ENCODE results near the gene SLC36A3. TPM values are rescaled to one million over a fixed set of nuclear protein-coding genes. Genes with fewer than 3 reads are reported as not detected.
"Not testable (repeated sequence)": the region's sequence is repeated elsewhere in the genome, so short reads cannot be mapped to it uniquely, and the experiment has no call there.

SLC36A3 gene
- polyA plus RNA-seq, 4 donors = not detected

DNA sequence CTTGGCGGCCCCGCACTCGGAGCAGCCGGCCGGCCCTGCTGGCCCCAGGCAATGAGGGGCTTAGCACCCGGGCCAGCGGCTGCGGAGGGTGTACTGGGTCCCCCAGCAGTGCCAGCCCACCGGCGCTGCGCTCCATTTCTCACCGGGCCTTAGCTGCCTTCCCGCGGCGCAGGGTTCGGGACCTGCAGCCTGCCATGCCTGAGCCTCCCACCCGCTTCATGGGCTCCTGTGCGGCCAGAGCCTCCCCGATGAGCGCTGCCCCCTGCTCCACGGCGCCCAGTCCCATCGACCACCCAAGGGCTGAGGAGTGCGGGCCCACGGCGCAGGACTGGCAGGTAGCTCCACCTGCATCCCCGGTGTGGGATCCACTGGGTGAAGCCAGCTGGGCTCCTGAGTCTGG, 5.7 kb upstream of the SLC36A3 start:
- not testable (repeated sequence) for DNase-seq (ENCODE audit: low read depth in 4 of 4, low spot score in 3 of 4)

DNA sequence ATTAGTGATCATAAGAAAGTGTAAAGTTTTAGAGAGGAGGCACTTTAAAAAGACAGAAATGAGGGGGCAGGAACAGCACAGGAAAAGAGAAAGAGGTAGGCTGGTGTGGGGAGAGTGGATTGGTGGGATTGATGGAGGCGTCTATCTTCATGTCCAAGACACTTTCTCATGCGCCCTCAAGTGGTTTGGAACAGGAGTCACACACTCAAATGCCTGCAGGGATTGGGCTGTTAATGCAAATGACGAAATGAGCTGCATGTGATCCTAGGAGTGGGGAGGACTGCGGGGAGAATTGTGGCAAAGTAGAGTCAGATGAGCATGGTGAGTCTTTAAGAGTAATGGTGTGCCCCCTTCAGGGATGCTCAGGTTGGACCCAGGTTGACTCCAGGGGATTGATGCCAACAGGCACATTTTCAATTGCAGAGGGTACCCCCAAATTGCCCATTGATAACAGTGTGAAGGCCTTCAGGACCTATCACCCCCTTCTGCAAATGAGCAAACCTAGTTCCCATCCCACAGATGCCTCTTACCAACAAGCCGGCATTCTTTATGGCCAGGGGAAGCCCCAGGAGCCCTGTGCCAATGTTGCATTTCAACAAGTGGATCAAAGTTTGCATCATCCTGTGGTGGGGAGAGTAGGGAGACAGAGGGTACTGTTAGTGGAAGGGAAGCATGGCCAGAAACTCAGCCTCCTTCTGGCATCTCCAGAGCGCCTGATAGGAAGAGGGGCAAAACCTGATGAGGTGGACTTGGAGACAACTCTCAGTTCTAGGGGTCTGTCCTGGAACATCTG, 5.3 kb downstream of the SLC36A3 start:
- no peak for DNase-seq (ENCODE audit: low read depth in 4 of 4, low spot score in 3 of 4)

DNA sequence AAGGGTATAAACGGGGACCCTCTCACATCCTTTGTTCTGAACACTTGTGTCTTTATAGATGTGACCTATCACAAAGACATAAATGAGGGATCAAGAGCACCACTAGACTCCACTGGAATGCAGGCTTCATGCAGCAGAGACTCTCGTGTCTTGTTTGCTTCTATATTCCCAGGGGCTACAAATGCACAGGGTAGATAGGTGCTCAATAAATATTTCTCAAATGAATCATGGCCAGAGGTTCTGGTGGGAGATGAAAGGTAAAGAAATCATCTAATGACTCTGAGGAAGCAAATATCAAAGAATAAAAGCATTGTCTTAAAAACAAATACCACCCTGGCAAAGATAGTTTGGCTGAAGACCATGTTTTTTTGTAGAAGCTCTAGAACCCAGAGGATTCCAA, 6.6 kb downstream of the SLC36A3 start:
- DNase-seq (ENCODE audit: low read depth in 4 of 4, low spot score in 3 of 4) = no peak

DNA sequence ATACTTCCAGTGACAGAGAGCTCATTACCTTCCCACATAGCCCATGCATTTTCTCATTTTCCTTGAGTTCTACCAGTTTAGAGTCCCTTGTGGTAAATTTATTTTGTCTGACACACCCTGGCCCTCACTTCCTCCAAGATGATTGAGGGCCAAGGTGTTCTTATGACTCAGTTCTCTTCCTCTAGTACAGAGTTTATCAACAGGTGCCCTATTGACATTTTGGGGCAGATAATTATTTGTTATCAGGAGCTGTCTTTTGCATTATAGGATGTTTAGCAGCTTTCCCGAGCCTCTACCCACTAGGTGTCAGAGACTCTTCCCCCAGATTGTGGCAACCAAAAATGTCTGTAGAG, 7.1 kb downstream of the SLC36A3 start:
- no peak for DNase-seq (ENCODE audit: low read depth in 4 of 4, low spot score in 3 of 4)

DNA sequence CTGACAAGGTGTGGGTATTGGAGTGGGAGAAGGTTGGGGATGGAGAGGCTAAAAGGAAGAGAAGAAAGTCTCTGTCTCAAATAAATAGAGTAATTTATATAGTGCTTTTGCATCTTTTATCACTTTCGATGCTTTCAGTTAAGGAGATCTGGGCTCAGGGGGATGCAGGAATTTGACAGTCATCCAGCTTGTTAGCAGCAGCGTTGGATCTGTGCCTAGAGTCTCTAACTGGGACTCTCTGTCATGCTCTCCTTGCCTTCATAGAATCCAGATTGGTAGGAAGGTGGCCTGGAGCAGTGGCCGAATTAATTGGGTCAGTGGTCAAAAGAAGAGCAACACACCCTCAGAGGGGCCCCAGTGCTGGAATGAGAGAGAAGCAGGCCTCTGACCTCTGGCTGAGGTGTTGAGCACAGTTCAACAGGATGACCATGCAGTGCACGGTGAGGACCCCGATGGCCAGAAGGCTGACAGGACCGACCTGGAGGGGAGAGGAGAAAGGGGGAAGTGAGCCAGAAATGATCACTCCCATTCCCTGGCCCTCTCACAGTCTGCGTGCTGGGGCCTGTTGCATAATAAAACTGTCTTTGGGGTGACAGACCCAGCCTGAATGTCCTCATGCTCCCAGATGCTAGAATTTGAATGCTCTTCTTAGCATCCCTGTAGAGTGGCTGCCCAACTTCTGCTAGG, 7.6 kb downstream of the SLC36A3 start:
- DNase-seq (ENCODE audit: low read depth in 4 of 4, low spot score in 3 of 4) = no peak

DNA sequence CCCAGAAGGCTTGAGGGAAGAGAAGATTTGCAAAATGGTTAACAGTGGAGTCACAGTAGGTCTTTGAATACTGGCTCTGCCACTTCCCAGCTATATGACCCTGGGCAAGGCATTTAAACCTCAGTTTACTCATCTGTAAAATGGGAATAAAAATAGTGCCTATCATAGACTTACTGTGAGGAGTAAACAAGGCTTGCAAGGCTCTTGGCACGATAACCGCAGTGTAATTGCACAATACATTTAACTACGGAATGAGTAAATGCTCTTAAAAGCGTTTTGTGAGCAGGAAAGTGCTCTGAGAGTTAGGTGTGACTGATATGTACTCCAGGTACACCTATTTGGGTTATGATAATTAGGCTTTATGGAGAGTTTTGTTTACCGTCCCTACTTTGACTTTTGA, 8.4 kb downstream of the SLC36A3 start:
- DNase-seq (ENCODE audit: low read depth in 4 of 4, low spot score in 3 of 4) = no peak

DNA sequence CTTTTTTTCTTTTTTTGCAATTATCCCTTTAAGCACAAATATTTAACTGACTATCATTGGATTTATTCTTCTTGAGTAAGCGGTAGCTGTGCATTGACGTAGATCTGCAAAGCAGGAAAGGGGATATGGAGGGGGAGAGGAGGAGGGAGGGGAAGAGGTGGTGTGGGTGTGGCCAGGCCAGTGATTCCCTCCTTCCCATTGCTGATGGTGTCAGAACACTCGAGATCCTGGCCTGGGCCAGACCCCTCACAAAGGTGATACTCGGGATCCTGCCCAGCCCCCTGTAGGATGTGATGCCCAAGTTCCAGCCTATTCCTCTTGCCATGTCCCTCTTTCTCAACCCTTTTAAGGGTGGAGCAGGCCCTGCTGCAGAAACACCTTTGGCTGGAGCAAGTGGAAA, 9.9 kb downstream of the SLC36A3 start:
- no peak for DNase-seq (ENCODE audit: low read depth in 4 of 4, low spot score in 3 of 4)

DNA sequence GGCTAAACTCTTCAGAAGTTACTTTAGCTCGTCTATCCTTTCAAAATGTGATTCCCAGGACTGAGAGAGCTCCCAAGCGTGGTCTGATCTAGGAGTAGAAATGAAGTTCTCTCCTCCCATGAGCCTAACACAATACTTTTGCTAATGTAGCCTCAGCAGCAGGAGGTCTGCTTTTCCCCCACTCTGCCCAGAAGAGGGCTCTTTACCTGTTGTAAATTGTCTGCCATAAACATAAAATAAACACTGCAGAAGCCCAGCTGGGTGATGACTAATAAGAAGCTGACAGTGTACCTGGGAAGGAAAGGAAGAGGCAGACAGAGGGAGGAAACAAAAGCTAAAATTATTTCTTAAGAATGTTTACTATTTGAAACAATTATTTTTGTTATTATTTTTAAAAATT, 15.4 kb downstream of the SLC36A3 start:
- no peak for DNase-seq (ENCODE audit: low read depth in 4 of 4, low spot score in 3 of 4)

DNA sequence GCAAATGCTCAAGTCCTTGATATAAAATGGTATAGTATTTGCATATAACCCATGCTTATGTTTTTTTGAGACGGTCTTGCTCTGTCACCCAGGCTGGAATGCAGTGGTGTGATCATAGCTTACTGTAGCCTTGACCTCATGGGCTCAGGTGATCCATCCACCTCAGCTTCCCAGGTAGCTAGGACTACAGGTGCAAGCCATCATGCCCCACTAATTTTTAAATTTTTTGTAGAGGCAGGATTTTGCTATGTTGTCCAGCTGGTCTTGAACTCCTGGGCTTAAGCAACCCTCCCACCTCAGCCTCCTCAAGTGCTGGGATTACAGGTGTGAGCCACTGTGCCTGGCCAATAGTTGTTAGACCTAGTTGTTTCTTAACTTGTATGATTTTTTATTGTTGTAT, 17.3 kb downstream of the SLC36A3 start:
- DNase-seq (ENCODE audit: low read depth in 4 of 4, low spot score in 3 of 4) = no peak

DNA sequence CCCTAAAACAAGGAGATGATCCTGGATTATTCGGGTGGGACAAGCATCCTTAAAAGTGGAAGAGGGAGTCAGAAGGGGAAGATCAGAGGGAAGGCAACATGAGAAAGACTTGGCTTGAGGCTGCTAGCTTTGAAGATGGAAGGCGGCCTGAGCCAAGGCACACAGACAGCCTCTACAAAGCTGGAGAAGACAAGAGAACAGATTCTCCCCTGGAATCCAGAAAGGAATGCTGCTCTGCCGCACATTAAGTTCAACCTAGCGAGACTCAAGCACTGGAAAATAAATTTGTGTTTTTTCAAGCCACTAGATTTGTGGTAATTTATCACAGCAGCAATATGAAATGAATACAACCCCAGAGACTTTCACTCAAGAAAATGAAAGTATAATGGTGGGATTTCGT, 17.9 kb downstream of the SLC36A3 start:
- no peak for DNase-seq (ENCODE audit: low read depth in 4 of 4, low spot score in 3 of 4)

DNA sequence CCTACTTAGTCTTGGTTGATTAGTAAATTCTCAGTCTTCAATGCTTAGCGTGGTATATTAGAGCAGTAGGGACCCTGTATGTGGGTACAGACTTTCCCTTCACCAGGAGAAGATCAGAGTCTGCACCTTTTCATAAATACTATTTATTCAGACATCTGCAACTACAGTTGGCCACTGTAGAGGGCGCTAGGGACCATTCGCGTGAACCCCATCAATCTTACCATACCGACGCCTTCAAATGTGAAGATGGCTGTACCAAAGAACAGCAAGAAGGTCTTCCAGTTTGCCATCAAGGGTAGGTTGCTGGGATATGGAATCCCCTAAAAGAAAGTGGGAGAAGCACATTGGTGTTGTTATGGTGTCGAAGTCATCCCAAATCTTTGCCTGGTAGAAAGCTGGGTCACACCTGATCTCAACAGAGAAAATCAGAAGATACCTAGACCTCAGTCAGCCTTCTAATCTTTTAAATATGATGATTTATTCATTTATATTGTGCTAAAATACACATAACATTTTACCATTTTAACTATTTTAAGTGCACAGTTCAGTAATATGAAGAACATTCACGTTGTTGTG, 19.1 kb downstream of the SLC36A3 start:
- no peak for DNase-seq (ENCODE audit: low read depth in 4 of 4, low spot score in 3 of 4)

DNA sequence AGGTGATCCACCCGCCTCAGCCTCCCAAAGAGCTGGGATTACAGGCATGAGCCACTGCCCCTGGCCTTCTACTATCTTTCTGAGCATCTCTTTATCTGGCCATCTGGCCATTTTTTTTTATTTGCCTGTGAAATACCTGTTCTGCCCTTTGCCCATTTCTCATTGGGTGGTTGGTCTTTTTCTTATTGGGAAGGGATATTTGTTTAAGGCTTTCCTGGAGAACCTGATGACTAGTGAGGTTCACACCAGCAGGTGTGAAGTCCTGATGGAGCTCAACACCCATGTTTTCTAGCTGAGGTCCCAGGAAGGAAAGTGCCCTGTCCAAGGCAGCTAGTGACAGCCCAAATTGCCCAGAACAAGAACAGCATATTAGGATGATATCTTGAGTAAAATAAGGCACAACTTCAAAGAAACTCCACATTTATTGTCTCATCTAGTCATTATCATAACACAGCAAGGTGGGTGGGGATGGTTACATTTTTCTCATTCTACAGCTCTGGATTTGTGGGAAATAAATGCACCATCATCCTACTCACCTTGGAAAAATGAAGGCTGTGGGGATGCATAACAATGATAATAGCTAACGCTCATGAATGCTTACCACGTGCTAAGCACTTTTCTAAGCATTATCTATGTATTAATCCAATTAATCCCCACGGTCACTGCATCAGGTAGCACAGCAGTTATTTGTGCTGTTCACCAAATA, 20.3 kb downstream of the SLC36A3 start:
- DNase-seq (ENCODE audit: low read depth in 4 of 4, low spot score in 3 of 4) = no peak

DNA sequence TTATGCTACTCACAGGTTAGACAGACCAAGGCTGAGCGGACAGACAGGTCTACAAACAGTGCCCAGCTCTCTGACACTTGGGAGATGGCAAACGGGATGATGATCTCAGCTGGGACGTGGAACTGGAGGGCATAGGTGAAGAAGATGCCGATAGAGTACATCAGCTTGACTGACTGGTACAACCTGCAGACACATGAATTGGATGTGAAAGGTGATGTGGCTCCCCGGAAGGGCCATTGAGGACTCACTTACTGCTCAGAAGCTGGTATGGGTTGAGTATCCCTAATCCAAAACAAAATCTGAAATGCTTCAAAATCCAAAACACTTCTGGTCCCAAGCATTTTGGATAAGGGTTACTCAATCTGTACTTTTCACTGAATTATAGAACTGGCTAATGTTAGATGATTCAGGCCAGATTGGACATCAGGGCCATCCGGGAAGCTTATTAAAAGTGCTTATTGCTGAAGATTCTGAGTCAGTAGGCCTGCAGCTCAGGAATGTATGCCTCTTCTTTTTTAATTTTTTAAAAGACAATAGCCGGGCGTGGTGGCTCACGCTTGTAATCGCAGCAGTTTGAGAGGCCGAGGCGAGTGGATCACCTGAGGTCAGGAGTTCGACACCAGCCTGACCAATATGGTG, 22.4 kb downstream of the SLC36A3 start:
- no peak for DNase-seq (ENCODE audit: low read depth in 4 of 4, low spot score in 3 of 4)

DNA sequence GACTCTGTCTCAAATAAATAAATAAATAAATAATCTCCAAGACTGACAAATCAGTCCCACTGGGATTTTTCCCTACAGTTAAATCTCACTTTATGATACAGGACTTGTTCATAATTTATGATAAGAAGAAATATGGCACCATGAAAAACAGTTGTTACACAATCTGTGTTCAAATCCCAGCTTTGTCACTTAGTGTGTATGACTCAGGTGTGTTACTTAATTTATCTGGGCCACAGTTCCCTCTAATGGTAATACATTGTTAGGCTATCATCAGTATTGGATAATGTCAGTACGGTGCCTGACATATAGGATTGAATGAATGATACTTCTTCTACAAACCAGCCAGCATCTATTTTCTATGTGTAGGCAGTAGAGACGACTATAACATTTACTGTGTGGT, 23.1 kb downstream of the SLC36A3 start:
- DNase-seq (ENCODE audit: low read depth in 4 of 4, low spot score in 3 of 4) = no peak

DNA sequence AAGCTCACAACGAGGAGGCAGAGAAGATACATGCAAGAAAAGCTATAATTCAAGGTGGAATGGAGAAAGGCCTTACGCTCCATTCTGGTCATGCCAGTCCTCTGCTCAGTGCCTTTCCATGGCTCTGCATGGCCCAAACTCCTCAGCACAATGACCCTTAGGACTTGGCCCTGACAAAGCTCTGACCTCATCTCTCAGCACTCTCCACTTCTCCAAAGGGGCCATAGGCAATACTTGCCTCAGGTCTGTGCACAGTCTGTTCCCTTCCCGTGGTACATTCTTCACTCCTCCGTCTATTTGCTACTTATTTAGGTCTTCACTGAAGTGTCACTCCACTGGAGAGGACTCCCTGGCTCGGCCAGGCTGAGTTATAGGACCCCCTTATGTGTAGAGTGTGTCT, 24.7 kb downstream of the SLC36A3 start:
- DNase-seq (ENCODE audit: low read depth in 4 of 4, low spot score in 3 of 4) = no peak

DNA sequence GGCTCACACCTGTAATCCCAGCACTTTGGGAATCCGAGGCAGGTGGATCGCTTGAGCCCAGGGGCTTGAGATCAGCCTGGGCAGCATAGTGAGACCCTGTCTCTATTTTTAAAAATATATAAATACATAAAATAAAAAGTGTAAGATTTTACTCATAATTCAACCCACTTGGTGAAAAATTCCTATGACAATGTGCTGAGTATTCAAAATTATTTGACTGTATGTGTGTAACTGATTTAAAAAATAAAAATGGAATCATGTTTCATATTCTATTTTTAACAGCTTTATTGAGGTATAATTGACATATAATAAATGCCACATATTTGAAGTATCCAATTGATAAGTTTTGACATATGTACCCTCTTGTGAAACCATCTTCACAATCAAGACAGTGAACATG, 27.8 kb downstream of the SLC36A3 start:
- no peak for DNase-seq (ENCODE audit: low read depth in 4 of 4, low spot score in 3 of 4)

DNA sequence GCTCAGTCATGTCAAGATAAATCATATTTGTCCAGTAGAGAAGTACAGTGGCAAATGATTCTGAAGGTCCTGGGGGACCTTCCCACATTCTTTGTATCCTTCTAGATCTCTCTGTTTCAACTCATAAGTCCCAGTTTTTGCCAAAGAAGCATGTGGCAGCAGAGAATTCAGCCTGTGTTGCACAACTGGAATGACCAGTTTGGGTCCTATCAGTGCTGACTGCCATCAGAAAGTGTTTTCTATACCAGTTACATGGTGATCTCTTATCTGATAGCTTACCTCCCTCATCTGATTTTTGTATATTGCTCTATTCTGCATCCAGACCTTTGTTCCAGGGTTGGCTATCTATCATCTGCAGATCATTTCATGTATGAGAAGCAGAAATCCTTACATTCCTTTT, 28.9 kb downstream of the SLC36A3 start:
- no peak for DNase-seq (ENCODE audit: low read depth in 4 of 4, low spot score in 3 of 4)

DNA sequence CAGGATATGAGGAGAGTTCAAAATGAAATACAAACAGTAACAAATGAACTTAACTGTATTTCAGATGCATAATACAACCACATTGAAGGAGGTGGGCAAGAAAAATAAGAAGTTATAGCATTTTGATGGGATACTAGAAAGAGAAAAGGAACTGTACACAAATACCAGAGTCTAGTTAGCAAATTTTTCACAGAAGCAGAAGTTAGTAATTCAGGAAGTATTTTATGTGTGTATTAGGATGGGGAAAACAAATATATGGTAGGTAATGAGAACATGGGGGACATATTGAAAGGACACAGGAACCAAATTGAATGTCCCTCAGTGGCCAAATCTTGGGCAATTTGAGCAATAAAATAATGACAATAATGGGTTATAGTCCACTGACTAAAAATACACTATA, 32.2 kb downstream of the SLC36A3 start:
- no peak for DNase-seq (ENCODE audit: low read depth in 4 of 4, low spot score in 3 of 4)

DNA sequence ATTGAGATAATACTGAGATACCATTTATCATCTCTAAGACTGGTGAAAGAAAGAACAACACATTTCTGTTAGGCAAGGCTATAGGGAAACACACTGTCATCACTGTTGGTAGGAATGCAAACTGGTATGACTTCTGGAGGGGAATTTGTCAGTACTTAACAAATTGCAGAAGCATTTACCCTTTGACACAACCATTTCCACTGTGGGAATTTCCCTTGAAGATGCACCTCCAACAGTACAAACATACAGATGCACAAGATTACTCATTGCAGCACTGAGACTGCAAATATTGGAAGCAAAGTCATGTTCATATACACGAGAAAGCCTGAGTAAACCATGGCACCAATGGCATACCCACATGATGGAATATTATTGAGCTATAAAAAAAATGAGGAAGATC, 33.0 kb downstream of the SLC36A3 start:
- DNase-seq (ENCODE audit: low read depth in 4 of 4, low spot score in 3 of 4) = no peak

DNA sequence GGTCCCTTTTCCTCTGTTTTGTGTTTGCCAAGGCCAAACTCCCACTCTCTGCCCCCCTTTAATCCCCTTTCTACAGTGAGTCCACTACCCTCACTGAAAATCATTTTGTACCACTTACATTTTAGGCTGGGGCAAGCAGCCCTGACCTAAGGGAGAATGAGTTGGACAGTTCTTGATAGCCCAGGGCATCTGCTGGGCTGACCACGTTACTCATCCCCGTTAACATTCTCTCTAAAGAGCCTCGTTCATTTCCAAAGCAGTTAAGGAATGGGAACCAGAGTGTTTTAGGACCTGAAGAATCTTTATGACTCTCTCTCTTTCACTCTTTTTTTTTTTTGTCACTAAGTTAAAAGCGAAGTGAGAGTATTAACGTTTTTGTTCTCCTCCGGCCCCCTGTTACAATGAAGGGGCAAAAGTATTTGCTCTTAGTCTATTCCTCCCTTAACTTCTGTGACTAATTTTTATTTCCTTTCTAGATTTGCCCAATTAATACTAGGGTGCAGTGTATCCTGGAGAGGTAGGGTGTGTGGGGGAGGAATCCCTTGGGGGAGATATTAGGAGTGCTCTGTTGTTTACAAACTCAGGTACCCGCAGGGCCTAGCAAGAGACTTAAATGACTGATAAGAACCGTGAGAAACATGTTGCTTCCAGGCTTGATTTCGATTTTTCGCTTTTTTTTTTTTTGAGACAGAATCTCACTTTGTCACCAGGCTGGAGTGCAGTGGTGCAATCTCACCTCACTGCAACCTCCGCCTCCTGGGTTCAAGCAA, 35.9 kb downstream of the SLC36A3 start:
- DNase-seq (ENCODE audit: low read depth in 4 of 4, low spot score in 3 of 4) = no peak
